Measurements from ENCODE around the gene PAX8.

The PAX8 gene

GRCh38 chr2:113236367-113237159 lies 42.2 kb downstream of the PAX8 start:
- no peak for DNase-seq (ENCODE audit: low spot score)

- peak; percentile 79 for DNase-seq (ENCODE audit: low spot score)
Observed at GRCh38 chr2:113235347-113236226, 43.1 kb downstream of the PAX8 start.

GRCh38 chr2:113234721-113235346 lies 43.9 kb downstream of the PAX8 start:
- no peak for DNase-seq (ENCODE audit: low spot score)

- no peak for DNase-seq (ENCODE audit: low spot score)
Observed at GRCh38 chr2:113233593-113234550, 44.8 kb downstream of the PAX8 start.

GRCh38 chr2:113232740-113233139 lies 46.0 kb downstream of the PAX8 start:
- no peak for DNase-seq (ENCODE audit: low spot score)

- no peak for DNase-seq (ENCODE audit: low spot score)
Observed at GRCh38 chr2:113232123-113232522, 46.6 kb downstream of the PAX8 start.

- DNase-seq (ENCODE audit: low spot score): no peak
Observed at GRCh38 chr2:113231064-113231463, 47.7 kb downstream of the PAX8 start.

GRCh38 chr2:113230531-113230930 lies 48.2 kb downstream of the PAX8 start:
- DNase-seq (ENCODE audit: low spot score): no peak

GRCh38 chr2:113229795-113230194 lies 48.9 kb downstream of the PAX8 start:
- no peak for DNase-seq (ENCODE audit: low spot score)

- DNase-seq (ENCODE audit: low spot score): no peak
Observed at GRCh38 chr2:113228991-113229716, 49.6 kb downstream of the PAX8 start.

GRCh38 chr2:113228351-113228750 lies 50.4 kb downstream of the PAX8 start:
- DNase-seq (ENCODE audit: low spot score): no peak

GRCh38 chr2:113227698-113228097 lies 51.0 kb downstream of the PAX8 start:
- DNase-seq (ENCODE audit: low spot score): no peak

- no peak for DNase-seq (ENCODE audit: low spot score)
Observed at GRCh38 chr2:113227290-113227689, 51.4 kb downstream of the PAX8 start.

- DNase-seq (ENCODE audit: low spot score): no peak
Observed at GRCh38 chr2:113226462-113226861, 52.3 kb downstream of the PAX8 start.

- DNase-seq (ENCODE audit: low spot score): no peak
Observed at GRCh38 chr2:113225263-113226259, 53.2 kb downstream of the PAX8 start.

- no peak for DNase-seq (ENCODE audit: low spot score)
Observed at GRCh38 chr2:113224647-113225236, 54.0 kb downstream of the PAX8 start.

- DNase-seq (ENCODE audit: low spot score): no peak
Observed at GRCh38 chr2:113223813-113224212, 54.9 kb downstream of the PAX8 start.

- no peak for DNase-seq (ENCODE audit: low spot score)
Observed at GRCh38 chr2:113221846-113222245, 56.9 kb downstream of the PAX8 start.

Data from HuH-7 (cell line).